Keratinocyte (primary cell): ENCODE results near the gene CHD3. TPM values are rescaled to one million over a fixed set of nuclear protein-coding genes. Genes with fewer than 3 reads are reported as not detected.

Source experiments
- DNase-seq: peaks from one replicate; pipeline ENCODE4 v3.0.0-alpha.2; 2011; ENCODE audit warnings: low read depth, missing footprints, low spot score
- FAIRE-seq: peaks from 2 replicates; lab custom pipeline; 2011; peaks lifted over from hg19 to GRCh38; lab: Jason Lieb, UNC
- H2AFZ ChIP-seq: 2 replicates; pipeline ENCODE4 v1.6.0; 2012; ENCODE audit warnings: low read length, control low read depth, inconsistent platforms; ENCODE audit not compliant: control insufficient read depth
- H3K27ac ChIP-seq: 2 replicates; pipeline ENCODE4 v1.5.1; 2011; ENCODE audit warnings: low read length; ENCODE audit not compliant: control insufficient read depth, insufficient read depth
- H3K27me3 ChIP-seq: 3 replicates; pipeline ENCODE4 v1.6.0; 2011; ENCODE audit warnings: low read length; ENCODE audit not compliant: control insufficient read depth, insufficient read depth; ENCODE audit errors: extremely low read depth
- H3K36me3 ChIP-seq, 2 experiments: 2 replicates in 1 of 2; 3 replicates in 1 of 2; pipeline ENCODE4 v1.5.1; 2011; ENCODE audit warnings: low read length in 2 of 2, mild to moderate bottlenecking in 1 of 2; ENCODE audit not compliant: control insufficient read depth in 2 of 2, insufficient read depth in 2 of 2; ENCODE audit errors: extremely low read depth in 1 of 2
- H3K4me1 ChIP-seq: 3 replicates; pipeline ENCODE4 v1.5.1; 2011; ENCODE audit warnings: low read length; ENCODE audit not compliant: control insufficient read depth, insufficient read depth; ENCODE audit errors: extremely low read depth
- H3K4me2 ChIP-seq: 3 replicates; pipeline ENCODE4 v1.6.0; 2011; ENCODE audit warnings: low read depth, low read length; ENCODE audit not compliant: control insufficient read depth, insufficient read depth; ENCODE audit errors: extremely low read depth
- H3K4me3 ChIP-seq, 3 experiments: fragments of 200-600 bp in 1 of 3; sonication (generic) in 1 of 3; 2 replicates in 2 of 3; 3 replicates in 1 of 3; pipeline ENCODE4 v1.5.1; 2011 to 2016; ENCODE audit warnings: low read length in 3 of 3, mild to moderate bottlenecking in 3 of 3, control low read depth in 2 of 3, inconsistent platforms in 1 of 3, low read depth in 1 of 3, mixed read lengths in 1 of 3, mixed run types in 1 of 3, moderate library complexity in 1 of 3; ENCODE audit not compliant: control insufficient read depth in 2 of 3, insufficient read depth in 2 of 3; ENCODE audit errors: extremely low read depth in 1 of 3
- H3K79me2 ChIP-seq: 2 replicates; pipeline ENCODE4 v1.6.0; 2012; ENCODE audit warnings: low read length; ENCODE audit not compliant: control insufficient read depth, insufficient read depth
- H3K9ac ChIP-seq: 3 replicates; pipeline ENCODE4 v1.6.0; 2011; ENCODE audit warnings: low read length; ENCODE audit not compliant: control insufficient read depth, insufficient read depth; ENCODE audit errors: extremely low read depth
- H3K9me1 ChIP-seq: 3 replicates; pipeline ENCODE4 v1.6.0; 2011; ENCODE audit warnings: low read length; ENCODE audit not compliant: control insufficient read depth, insufficient read depth; ENCODE audit errors: extremely low read depth
- H3K9me3 ChIP-seq: 2 replicates; pipeline ENCODE4 v1.5.1; 2012; ENCODE audit warnings: low read depth, low read length; ENCODE audit not compliant: control insufficient read depth
- H4K20me1 ChIP-seq: 3 replicates; pipeline ENCODE4 v1.6.0; 2011; ENCODE audit warnings: low read length; ENCODE audit not compliant: control insufficient read depth, insufficient read depth; ENCODE audit errors: extremely low read depth
- EZH2 ChIP-seq: IDR thresholded peaks from one replicate; pipeline ENCODE4 v1.6.1; 2012; ENCODE audit warnings: inconsistent platforms, mild to moderate bottlenecking, low read length, moderate library complexity
- dilution Hi-C: fragments of 300-500 bp; cut with MboI; formaldehyde crosslinking; loops from one replicate; pipeline ENCODE4 v1.7.0; 2020; ENCODE audit warnings: low sequenced_read_pairs; ENCODE audit not compliant: extremely low pct_ligation_motif_present
- polyA plus RNA-seq, 5 experiments: library from polyadenylated mRNA; depleted of rRNA in 3 of 5; stranded (reverse) in 3 of 5; stranded (forward) in 1 of 5; unstranded in 1 of 5; fragments of >200 nt; gene quantifications; 1 replicate in 1 of 5; 2 replicates in 3 of 5; 3 replicates in 1 of 5; pipeline versions ENCODE4 v1.2.1 to v1.2.3, GENCODE V29; 2011 to 2012; ENCODE audit warnings: missing spikeins in 2 of 5, low read depth in 1 of 5, low replicate concordance in 1 of 5
- TF ChIP-seq, protein P1 (sequence below), 3 experiments: IDR thresholded peaks in 1 of 3; conservative IDR thresholded peaks in 1 of 3; optimal IDR thresholded peaks in 1 of 3; 2 replicates in 2 of 3; 3 replicates in 1 of 3; pipeline versions ENCODE3 to v1.5.1; 2011; ENCODE audit warnings: low read length in 3 of 3, mild to moderate bottlenecking in 3 of 3, moderate library complexity in 2 of 3, control low read depth in 1 of 3, inconsistent platforms in 1 of 3; ENCODE audit not compliant: insufficient read depth in 2 of 3; ENCODE audit errors: extremely low read depth in 1 of 3

Gene CHD3
- polyA plus RNA-seq, 1 donor (not counting 4 experiments of a cell fraction or from before 2014, with no cell fraction given): 30.1 TPM

DNA sequence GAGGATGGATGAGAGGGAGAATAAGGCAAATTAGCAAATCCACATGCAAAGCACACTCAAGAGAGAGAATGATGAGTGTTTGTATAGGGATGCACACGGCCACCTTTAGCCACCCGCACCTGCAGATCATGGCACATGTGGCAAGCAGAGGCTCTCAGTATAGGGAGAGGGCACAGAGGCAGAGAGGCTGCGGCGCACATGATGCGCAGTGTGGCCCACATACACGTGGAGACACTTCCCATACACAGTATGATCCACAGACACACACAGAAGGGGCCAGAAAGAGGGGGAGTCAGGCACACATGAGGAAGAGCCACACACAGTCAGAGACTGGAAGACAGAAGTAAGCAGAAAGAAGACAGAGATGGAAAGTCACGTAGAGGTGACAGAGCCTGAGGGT is 6.5 kb upstream of the CHD3 start:
- Histone ChIP-seq H3K27ac (no peak overlapping the region), H3K79me2 (peaks cover 9% of the 10 kb centered on the region), H2AFZ (no peak overlapping the region), H3K9ac (peak overlapping the region; percentile 19), H4K20me1 (no peaks in the 10 kb centered on the region), H3K36me3 (peaks cover 6 to 12% of the 10 kb centered on the region in 2 experiments), H3K27me3 (no peaks in the 10 kb centered on the region), H3K9me1 (no peaks in the 10 kb centered on the region), H3K4me2 (peak overlapping the region; percentile 17), H3K9me3 (no peaks in the 10 kb centered on the region), H3K4me1 (peaks cover 25% of the 10 kb centered on the region), H3K4me3 (no peak overlapping the region)
- TF ChIP-seq EZH2: no peak
- DNase-seq (no peak), FAIRE-seq (no peak)
- dilution Hi-C loops: no loop called here

DNA sequence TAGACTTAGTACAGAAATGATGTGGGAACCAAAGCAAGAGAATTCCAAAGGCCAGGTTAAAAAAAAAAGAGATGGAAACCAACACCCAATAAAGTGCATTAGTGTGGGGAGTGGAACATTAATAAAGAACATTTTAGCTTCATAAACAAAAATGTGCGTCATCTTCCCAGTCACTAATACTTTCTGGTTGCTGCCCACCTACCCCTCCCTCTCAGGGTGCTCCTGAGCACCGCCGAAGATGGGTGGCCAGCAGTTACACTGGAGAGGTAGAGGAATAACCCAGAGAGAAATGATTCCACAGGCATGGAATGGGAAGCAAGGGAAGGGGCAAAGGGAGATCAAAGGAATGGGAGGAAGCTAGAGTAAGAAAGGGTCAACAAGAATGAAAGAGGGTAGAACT is 6.0 kb upstream of the CHD3 start:
- H2AFZ ChIP-seq: no peak overlapping the region
- dilution Hi-C loops: no loop called here
- H3K4me2 ChIP-seq: peak overlapping the region; percentile 17
- H3K4me1 ChIP-seq: peaks cover 26% of the 10 kb centered on the region
- no peak overlapping the region for H3K4me3 ChIP-seq
- no peaks in the 10 kb centered on the region for H3K9me3 ChIP-seq
- H3K27me3 ChIP-seq: no peaks in the 10 kb centered on the region
- no peaks in the 10 kb centered on the region for H3K9me1 ChIP-seq
- H3K27ac ChIP-seq: no peak overlapping the region
- no peak for FAIRE-seq
- DNase-seq: no peak
- TF ChIP-seq EZH2: no peak
- TF ChIP-seq, protein P1, sequence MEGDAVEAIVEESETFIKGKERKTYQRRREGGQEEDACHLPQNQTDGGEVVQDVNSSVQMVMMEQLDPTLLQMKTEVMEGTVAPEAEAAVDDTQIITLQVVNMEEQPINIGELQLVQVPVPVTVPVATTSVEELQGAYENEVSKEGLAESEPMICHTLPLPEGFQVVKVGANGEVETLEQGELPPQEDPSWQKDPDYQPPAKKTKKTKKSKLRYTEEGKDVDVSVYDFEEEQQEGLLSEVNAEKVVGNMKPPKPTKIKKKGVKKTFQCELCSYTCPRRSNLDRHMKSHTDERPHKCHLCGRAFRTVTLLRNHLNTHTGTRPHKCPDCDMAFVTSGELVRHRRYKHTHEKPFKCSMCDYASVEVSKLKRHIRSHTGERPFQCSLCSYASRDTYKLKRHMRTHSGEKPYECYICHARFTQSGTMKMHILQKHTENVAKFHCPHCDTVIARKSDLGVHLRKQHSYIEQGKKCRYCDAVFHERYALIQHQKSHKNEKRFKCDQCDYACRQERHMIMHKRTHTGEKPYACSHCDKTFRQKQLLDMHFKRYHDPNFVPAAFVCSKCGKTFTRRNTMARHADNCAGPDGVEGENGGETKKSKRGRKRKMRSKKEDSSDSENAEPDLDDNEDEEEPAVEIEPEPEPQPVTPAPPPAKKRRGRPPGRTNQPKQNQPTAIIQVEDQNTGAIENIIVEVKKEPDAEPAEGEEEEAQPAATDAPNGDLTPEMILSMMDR (optimal IDR thresholded peaks at IDR 0.05 in 1 of 3, IDR thresholded peaks at IDR 0.05 in 1 of 3, conservative IDR thresholded peaks at IDR 0.05 in 1 of 3; ENCODE audit: extremely low read depth in 1 of 3, insufficient read depth in 2 of 3, low read length in 3 of 3): no peak
- no peak overlapping the region for H3K9ac ChIP-seq
- H3K79me2 ChIP-seq: peaks cover 9% of the 10 kb centered on the region
- H4K20me1 ChIP-seq: no peaks in the 10 kb centered on the region
- peaks cover 6 to 12% of the 10 kb centered on the region in 2 experiments for H3K36me3 ChIP-seq
